ENCODE data around the gene KRTAP10-6.

KRTAP10-6 gene

GRCh38 chr21:44548922-44549321, 43.4 kb downstream of the KRTAP10-6 start:
- no peak overlapping the region for H3K9ac ChIP-seq (ENCODE audit: low read length)
- no peaks in the 10 kb centered on the region for H3K79me2 ChIP-seq (ENCODE audit: insufficient read depth, low read length)
- H3K9me2 ChIP-seq (replicated peaks; ENCODE audit: insufficient read depth, low read length): no peaks in the 10 kb centered on the region
- H3K9me3 ChIP-seq (ENCODE audit: insufficient read depth, low read length): 0 out of 2 replicates have a peak, but pooled peaks cover 3% of the 10 kb centered on the region
- H3K27ac ChIP-seq (ENCODE audit: low read depth, low read length): no peak overlapping the region
- H3K4me2 ChIP-seq (ENCODE audit: low read depth, low read length, poor library complexity, severe bottlenecking): no peak overlapping the region
- no peak overlapping the region for H3K4me3 ChIP-seq (ENCODE audit: insufficient read depth, low read length, poor library complexity, severe bottlenecking)
- H3K27me3 ChIP-seq (ENCODE audit: low read length): no peaks in the 10 kb centered on the region
- 0 out of 2 replicates have a peak, but pooled peaks cover 4% of the 10 kb centered on the region for H3K36me3 ChIP-seq (ENCODE audit: low read length)
- no peaks in the 10 kb centered on the region for H3F3A ChIP-seq (ENCODE audit: insufficient read depth)
- no peaks in the 10 kb centered on the region for H4K20me1 ChIP-seq (ENCODE audit: low read depth, low read length)
- TF ChIP-seq EZH2phosphoT487 (conservative IDR thresholded peaks at IDR 0.05; ENCODE audit: low read length) (no peak), CTCF (IDR thresholded peaks at IDR 0.05; ENCODE audit: insufficient read depth, low read length, poor library complexity, severe bottlenecking) (no peak)
- no peak overlapping the region for H2AFZ ChIP-seq (ENCODE audit: low read depth, low read length, severe bottlenecking)

GRCh38 chr21:44548381-44548780, 43.9 kb downstream of the KRTAP10-6 start:
- Histone ChIP-seq H4K20me1 (ENCODE audit: low read depth, low read length) (no peaks in the 10 kb centered on the region), H3K9ac (ENCODE audit: low read length) (no peak overlapping the region), H3K36me3 (ENCODE audit: low read length) (0 out of 2 replicates have a peak, but pooled peaks cover 4% of the 10 kb centered on the region), H3K79me2 (ENCODE audit: insufficient read depth, low read length) (no peaks in the 10 kb centered on the region), H3K27me3 (ENCODE audit: low read length) (no peaks in the 10 kb centered on the region), H3F3A (ENCODE audit: insufficient read depth) (no peaks in the 10 kb centered on the region), H2AFZ (ENCODE audit: low read depth, low read length, severe bottlenecking) (no peak overlapping the region), H3K4me2 (ENCODE audit: low read depth, low read length, poor library complexity, severe bottlenecking) (no peak overlapping the region), H3K4me3 (ENCODE audit: insufficient read depth, low read length, poor library complexity, severe bottlenecking) (no peak overlapping the region), H3K27ac (ENCODE audit: low read depth, low read length) (no peak overlapping the region), H3K9me2 (replicated peaks; ENCODE audit: insufficient read depth, low read length) (no peaks in the 10 kb centered on the region), H3K9me3 (ENCODE audit: insufficient read depth, low read length) (0 out of 2 replicates have a peak, but pooled peaks cover 5% of the 10 kb centered on the region)
- TF ChIP-seq CTCF (IDR thresholded peaks at IDR 0.05; ENCODE audit: insufficient read depth, low read length, poor library complexity, severe bottlenecking): no peak

- TF ChIP-seq EZH2phosphoT487 (conservative IDR thresholded peaks at IDR 0.05; ENCODE audit: low read length) (no peak), CTCF (IDR thresholded peaks at IDR 0.05; ENCODE audit: insufficient read depth, low read length, poor library complexity, severe bottlenecking) (no peak)
- H3K27ac ChIP-seq (ENCODE audit: low read depth, low read length): no peak overlapping the region
- H3K79me2 ChIP-seq (ENCODE audit: insufficient read depth, low read length): no peaks in the 10 kb centered on the region
- H3F3A ChIP-seq (ENCODE audit: insufficient read depth): no peaks in the 10 kb centered on the region
- 0 out of 2 replicates have a peak, but pooled peaks cover 11% of the 10 kb centered on the region for H3K9me3 ChIP-seq (ENCODE audit: insufficient read depth, low read length)
- no peaks in the 10 kb centered on the region for H4K20me1 ChIP-seq (ENCODE audit: low read depth, low read length)
- peak overlapping the region; percentile 16; the same call in 1 of the 2 replicates for H3K9ac ChIP-seq (ENCODE audit: low read length)
- H3K4me2 ChIP-seq (ENCODE audit: low read depth, low read length, poor library complexity, severe bottlenecking): peak overlapping the region; percentile 43
- H3K9me2 ChIP-seq (replicated peaks; ENCODE audit: insufficient read depth, low read length): no peaks in the 10 kb centered on the region
- H2AFZ ChIP-seq (ENCODE audit: low read depth, low read length, severe bottlenecking): peak overlapping the region; percentile 88
- no peaks in the 10 kb centered on the region for H3K27me3 ChIP-seq (ENCODE audit: low read length)
- H3K4me3 ChIP-seq (ENCODE audit: insufficient read depth, low read length, poor library complexity, severe bottlenecking): no peak overlapping the region
- 0 out of 2 replicates have a peak, but pooled peaks cover 4% of the 10 kb centered on the region for H3K36me3 ChIP-seq (ENCODE audit: low read length)
These were observed 44.5 kb downstream of the KRTAP10-6 start for GRCh38 chr21:44547656-44548331.
